Lower leg skin (tissue), 3 donors: ENCODE results near the gene TMEM222.

Source experiments
- CTCF ChIP-seq, 3 donors: fragments of 450-650 bp; IDR thresholded peaks; one replicate each; pipeline ENCODE4 v1.5.1; 2016; ENCODE audit warnings: antibody characterized with exemption in 3 of 3, mild to moderate bottlenecking in 3 of 3, moderate library complexity in 2 of 3
- POLR2A ChIP-seq, 2 donors: fragments of 450-650 bp; IDR thresholded peaks; one replicate each; pipeline ENCODE4 v1.6.1; 2016 to 2017; ENCODE audit warnings: antibody characterized with exemption in 2 of 2, mild to moderate bottlenecking in 1 of 2, moderate library complexity in 1 of 2

- TF ChIP-seq CTCF (IDR thresholded peaks at IDR 0.05) (no peak), POLR2A (IDR thresholded peaks at IDR 0.05) (no peak)
These were observed 42.9 kb downstream of the TMEM222 start for GRCh38 chr1:27364696-27365371.
